GM19099 (cell line): ENCODE results near the gene MPP4.

Source experiments
- POLR2A ChIP-seq: IDR thresholded peaks from 3 replicates; pipeline ENCODE4 v1.6.1; 2011; ENCODE audit warnings: low read depth; ENCODE audit not compliant: insufficient read length; ENCODE audit errors: extremely low read depth

Gene MPP4

DNA sequence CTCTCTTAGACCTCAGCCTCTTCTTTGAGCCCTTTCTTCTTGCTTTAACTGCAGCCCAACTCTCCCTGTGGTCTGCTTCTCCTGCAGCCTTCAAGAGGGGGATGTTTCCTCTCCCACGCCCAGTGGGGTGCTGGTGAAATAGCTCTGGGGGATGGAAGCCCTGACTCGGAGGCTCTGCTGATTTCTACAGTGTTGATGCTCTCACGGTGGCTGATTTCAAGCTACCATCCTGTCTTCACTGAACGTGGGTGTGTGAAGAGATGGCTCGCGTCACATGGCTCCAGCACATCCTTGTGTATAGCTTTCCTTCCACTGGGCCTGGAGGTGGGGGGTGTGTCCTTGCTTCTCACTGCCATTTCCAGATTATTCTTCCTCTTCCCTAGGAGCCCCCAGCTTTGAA, 20.0 kb downstream of the MPP4 start:
- TF ChIP-seq POLR2A = no peak

DNA sequence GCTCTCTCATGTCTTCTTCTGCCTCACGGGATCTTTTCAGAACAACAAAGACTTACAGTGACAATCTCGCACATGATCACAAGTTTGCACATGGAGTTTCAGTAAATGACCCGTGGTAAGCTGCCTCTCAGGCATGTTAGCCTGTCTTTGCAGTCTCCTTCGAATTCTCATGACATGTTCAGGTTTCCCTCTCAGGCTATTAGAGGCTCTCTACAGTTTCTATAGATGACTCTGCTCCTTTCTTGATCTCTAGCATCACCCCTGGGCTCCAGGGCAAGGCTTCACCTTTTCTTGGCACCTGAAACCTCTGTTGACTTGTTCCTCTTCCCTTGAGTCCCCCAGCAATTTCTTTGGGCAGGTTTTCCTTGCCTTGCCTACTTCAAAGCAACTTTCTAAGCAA, 23.0 kb downstream of the MPP4 start:
- TF ChIP-seq POLR2A = no peak

DNA sequence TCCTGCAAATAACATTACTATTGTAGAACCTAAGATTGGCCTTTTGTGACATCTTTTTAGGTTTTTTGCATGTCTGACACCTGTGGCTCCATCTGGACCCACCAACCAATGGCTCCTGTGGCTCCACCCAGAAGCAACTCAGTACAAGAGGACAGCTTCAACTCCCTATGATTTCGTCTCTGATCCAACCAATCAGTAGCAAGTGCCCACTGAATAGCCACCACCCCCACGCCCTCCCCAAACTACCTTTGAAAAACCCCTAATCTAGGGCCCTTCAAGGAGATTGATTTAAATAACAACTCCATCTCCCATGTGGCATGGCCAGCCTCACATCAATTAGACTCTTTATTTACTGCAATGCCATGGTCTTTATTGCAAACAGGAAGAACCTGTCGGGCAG, 23.6 kb downstream of the MPP4 start:
- no peak for TF ChIP-seq POLR2A

DNA sequence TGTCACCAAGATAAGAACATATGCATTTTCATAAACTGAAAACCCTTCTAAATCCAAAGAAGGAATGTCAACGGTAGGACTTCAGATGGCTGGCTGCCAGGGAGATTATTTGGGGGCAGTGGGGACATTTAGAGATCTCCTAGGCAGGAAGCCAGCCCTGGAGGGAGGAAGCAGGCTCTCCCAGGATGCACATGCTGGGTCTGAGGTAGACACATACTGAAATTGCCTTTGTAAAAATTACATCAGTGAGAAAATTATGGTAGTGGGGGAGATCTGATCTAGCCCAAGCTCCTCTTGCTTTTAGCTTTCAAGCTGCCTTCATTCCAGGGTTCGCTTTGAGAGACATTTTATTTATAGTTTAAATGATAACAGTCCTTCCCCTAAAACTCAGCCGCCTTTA, 24.1 kb downstream of the MPP4 start:
- no peak for TF ChIP-seq POLR2A

DNA sequence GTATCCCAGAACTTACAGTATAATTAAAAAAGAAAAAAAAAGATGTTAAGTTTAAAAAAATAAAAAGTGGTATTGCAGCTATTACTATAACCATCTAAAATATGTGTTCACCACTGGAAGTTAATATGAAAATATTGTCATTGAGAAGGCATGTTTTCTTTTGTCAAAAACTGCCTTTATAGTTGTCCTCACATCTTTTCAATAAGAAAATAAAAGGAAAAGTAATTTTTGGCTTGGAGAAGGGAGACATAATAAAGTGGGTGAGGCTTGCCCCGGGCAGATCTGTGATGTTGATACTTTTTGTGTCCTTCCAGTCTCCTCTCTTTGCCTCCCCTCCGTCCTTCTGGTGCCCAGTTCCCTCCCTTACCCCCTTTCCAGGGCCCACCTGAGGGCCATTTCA, 24.9 kb downstream of the MPP4 start:
- TF ChIP-seq POLR2A = no peak

DNA sequence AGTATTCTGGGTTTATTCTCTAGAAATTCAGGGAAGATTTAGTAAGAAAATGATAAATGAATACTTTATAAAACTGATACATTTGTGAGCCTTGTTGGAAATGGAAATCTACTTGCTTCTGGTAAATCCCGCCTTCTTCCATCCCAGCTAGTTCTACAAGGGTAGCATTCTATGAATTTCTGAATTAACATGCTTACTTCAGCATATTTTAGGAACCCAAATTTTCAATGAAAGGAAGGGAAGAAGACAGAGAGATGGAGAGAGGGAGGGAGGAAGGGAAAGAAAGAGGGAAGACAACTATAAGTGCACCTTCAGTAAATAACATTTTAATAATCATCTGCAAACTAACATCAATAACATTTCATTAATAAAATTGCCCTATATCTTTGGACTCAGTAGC, 28.6 kb downstream of the MPP4 start:
- no peak for TF ChIP-seq POLR2A

DNA sequence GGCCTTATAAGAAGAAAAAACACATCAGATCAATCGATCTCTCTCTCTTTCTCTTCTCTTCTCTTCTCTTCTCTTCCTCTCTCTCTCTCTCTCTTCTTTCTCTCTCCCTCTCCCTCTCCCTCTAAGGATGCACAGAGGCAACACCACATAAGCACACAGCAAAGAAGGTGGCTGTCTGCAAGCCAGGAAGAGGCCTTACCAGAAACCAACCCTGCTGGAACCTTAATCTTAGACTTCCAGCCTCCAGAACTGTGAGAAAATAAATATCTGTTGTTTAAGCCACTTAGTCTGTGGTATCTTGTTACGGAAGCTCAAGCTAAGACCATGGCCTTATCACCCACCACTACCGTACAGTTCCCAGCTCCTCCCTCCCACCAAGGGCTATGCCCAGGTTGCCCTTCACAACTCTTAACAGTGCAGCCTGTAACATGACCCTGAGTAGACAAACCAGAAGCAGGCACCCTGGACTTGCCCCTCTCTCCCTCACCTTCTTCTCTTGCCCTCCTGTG, 30.0 kb downstream of the MPP4 start:
- no peak for TF ChIP-seq POLR2A

DNA sequence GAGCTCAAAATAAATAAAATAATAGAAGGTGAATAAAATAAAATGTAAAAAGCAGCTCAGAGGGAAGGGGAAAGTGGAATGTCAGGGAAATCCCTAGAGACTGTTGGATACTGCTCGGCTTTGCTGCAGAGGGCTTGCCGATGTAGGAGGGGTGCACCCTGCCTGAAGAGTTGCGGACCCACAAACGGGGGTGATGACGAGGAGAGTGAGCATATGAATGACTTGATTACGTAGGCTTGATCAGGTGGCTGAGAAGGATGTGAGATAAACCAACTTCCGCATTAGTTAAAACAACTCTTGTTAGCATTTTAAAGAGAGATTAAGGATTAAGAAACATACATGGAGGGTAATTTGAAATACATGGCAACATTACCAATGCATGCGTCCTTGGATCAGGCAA, 34.1 kb downstream of the MPP4 start:
- TF ChIP-seq POLR2A = no peak

DNA sequence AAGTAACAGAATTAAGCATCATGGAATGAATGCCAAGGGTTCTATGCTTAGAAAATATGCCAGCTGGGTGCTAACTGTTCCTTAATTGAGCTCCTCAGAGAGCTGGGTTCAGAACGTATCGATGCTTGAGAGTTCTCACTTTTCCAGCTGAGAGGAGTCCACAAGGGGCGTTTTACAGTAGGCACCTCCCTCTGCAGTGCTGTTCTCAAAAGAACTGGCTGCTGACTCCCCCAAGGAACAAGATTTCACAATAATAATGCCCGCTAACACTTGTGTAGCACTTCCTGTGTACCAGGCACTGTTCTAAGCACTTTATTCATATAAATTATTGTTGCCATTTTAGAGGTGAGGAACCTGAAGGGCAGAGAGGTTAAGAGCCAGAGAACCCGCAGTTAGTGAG, 37.1 kb downstream of the MPP4 start:
- TF ChIP-seq POLR2A = no peak

DNA sequence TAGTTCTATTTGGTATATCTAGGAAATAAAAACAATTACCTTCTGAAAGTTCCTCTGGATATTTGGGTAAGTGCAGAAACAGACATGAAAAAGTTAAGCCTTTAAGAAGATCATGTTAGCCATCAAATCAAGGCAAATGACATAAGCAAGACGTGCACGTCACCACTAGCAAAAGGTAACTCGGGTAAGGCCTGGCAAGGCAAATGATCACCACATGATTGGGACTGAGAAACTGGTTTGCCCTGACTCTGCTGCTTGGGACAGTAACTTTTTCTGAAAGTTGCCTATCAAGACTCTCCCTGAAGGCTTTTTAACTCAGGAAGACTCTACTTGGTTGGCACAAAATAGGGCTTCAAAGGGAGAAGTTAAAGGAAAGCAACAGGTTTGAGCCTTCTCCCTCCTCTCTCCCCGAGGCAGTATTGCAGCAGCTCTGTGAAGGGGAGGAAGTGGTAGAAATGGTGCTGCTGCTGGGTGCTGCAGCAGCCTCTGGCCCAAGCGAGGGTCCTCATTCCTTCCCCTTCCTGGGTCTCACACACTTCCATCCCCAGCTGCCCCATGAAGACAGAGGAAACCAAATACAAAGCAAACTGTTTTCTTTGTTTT, 38.0 kb downstream of the MPP4 start:
- TF ChIP-seq POLR2A = no peak

DNA sequence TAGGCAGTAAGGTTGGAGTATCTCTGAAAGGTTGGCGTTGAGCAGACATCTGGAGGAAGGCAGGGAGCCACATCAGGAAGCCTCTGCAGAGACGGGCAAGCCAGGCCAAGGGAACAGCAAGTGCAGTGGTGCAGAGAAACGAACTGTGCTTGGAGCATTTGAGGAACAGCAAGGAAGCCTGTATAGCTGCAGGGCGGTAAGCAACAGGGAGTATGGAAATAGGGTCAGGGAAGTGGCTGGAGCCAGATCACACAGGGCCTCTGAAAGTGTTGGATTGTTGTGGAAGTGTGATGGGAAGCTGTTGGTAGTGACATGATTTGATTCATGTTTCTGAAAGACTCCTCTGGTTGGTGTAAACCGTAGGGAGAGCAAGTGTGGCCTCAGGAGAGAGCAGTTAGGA, 41.7 kb downstream of the MPP4 start:
- TF ChIP-seq POLR2A = no peak

DNA sequence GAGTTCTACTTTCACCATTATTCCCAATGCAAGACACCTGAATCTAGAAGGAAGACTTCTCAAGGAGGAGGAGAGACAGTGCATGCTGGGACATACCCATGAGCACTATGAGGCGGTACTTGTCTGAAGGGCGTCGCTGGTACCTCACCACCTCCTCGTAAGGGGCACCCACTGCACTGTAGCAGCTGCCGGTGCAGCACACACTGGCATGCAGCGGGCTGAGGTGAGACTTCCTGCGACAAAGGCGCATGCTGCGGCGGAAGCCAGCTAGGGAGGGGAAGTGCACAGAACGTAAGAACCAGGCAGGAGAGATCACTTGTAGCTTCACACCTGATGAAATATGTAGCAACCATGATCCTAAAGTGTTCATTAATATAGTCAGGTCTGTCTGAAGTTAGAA, 42.3 kb downstream of the MPP4 start:
- no peak for TF ChIP-seq POLR2A

DNA sequence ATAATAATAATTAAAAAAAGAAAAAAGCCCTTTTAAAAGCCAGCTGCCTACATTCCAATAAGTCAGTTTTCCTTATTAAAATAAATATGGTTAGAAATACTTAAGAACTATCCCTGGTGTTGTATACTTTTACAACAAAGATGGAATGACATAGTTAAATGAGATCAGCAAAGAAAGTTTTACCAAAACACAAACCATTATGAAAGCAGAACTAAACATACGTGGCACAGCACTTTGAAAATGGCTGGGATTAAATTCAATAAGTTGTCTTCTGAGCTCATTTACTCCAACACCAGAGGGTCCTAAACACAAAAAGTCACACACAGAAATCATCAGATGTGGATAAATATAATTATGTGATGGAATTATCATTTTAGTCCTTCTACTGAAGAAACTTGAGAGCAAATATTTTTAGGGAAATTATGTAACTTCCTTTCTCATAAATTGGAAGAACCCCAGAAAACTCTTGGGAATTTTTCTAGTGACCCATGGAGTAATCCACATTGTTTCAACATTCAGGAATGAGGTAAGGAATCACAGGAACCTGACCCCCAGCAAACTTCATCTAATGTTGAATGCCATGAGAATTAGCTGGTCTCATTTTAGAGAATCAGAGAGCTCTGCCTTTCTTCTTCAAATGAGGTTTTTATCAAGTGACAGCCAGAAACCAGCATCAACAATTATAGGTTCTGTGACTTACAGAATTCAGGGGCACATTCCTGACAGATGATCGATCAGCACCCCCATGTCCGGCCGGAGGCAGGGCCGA, 43.6 kb downstream of the MPP4 start:
- TF ChIP-seq POLR2A = no peak

DNA sequence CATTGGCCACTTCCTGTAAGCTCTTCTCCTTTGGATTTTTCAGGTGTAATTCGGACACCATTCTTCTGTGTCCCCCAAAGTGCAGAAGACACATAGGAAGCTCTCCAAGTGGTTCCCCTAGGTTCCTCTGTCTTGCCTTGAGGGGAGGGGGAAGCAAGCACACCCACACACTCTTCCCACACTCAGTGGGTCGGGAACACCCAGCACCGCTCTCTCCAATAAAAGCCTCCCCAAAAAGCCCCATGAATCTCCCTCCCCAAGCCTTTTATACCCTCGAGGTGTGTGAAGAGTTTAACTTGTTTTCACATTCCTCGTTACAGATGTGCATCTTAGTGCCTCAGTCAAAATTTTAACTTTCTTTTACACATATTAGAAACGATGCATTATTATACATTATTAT, 45.2 kb downstream of the MPP4 start:
- TF ChIP-seq POLR2A = no peak

DNA sequence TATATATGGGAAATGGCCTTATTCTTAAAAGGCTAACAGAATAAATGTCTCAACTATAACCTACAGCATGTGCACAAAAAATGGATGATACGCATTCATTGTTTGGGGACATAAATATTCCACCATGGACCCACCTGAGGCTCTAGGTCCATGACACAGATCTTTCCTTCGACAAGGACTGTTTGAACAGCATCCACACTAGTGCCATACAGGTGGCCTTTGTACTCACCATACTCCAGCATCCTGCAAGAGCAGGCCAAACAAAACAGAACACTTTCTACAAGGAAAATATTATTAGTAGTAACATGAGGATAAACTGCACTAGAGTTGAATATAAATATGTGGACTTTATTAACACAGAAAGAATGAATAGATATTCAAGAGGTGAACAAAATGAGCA, 49.0 kb downstream of the MPP4 start:
- TF ChIP-seq POLR2A = no peak

DNA sequence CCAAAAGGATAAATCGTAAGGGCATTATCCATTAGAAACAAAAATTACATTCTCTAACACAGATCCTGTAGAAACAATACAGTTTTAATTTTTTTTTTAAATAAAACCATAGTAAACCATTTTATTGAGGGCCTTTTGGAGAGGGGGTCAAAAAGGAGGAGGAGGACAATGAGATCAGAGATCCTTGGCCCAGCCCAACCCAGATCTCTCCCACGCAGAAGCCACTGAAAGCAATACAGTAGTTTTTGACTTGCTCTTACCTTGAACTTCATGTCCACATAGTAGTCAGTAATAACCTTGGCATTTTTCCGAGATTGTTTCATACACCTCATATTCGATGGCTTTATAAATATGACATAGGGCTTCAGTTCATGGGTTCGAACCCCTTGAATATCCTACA, 51.0 kb downstream of the MPP4 start:
- TF ChIP-seq POLR2A = no peak
